ENCODE measurements around the gene KIF16B.

GRCh38 chr20:16451982-16452381 lies 121.3 kb downstream of the KIF16B start:
- TF ChIP-seq MTA3 (IDR thresholded peaks at IDR 0.05; ENCODE audit: borderline replicate concordance, low read length) (no peak), CTCF (IDR thresholded peaks at IDR 0.05 in 2 of 3, conservative IDR thresholded peaks at IDR 0.05 in 1 of 3; ENCODE audit: control insufficient read depth in 2 of 3, extremely low read depth in 1 of 3, insufficient read depth in 1 of 3, low read depth in 3 of 3, low read length in 3 of 3) (no peak), ZNF24 (IDR thresholded peaks at IDR 0.05) (no peak), MEF2A (IDR thresholded peaks at IDR 0.05; ENCODE audit: insufficient read depth, low read depth, low read length) (no peak), CEBPB (IDR thresholded peaks at IDR 0.05; ENCODE audit: borderline replicate concordance in 1 of 2, low read depth in 2 of 2, low read length in 2 of 2) (no peak), ETV6 (conservative IDR thresholded peaks at IDR 0.05 in 1 of 2, IDR thresholded peaks at IDR 0.05 in 1 of 2; ENCODE audit: borderline replicate concordance in 1 of 2, low read depth in 1 of 2) (no peak), PBX3 (IDR thresholded peaks at IDR 0.05; ENCODE audit: insufficient replicate concordance, low read depth, low read length) (no peak), MAX (IDR thresholded peaks at IDR 0.05; ENCODE audit: low read depth, low read length) (no peak), USF1 (IDR thresholded peaks at IDR 0.05; ENCODE audit: borderline replicate concordance, extremely low read length, insufficient read depth, low read depth, low read length) (no peak)

Data from GM12878 (cell line).